GM12864 (cell line): ENCODE results near the gene IMMP2L.
"Not testable (repeated sequence)": the region's sequence is repeated elsewhere in the genome, so short reads cannot be mapped to it uniquely, and the experiment has no call there.

Experiments used
- DNase-seq: peaks from one replicate; pipeline ENCODE4 v3.0.0-alpha.2; 2011; ENCODE audit warnings: low read depth
- H3K4me3 ChIP-seq: 2 replicates; pipeline ENCODE4 v1.5.1; 2011; ENCODE audit warnings: mild to moderate bottlenecking, low read depth, low read length, control low read depth
- CTCF ChIP-seq: IDR thresholded peaks from 2 replicates; pipeline ENCODE4 v1.5.1; 2011; ENCODE audit warnings: low read depth, mild to moderate bottlenecking, moderate library complexity, low read length, control low read depth, inconsistent platforms; ENCODE audit errors: missing control alignments

IMMP2L gene

DNA sequence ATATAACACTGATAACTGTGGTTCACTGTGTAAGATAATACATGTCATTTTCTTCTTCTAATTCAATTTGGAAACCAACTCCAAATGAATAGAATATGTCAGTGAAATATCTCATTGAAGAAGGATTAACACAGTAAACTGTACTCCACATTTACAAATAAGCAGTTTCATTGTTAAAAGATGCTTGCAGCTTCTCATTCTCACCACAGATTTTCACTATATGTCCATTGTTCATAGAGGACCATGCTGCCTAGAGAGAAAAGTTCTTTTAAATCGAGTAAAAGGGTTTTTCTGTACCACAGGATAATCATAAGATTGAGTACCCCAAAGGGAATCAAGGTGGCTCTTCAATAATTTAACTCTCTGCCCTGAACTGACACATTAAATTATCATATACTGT lies 305.9 kb downstream of the IMMP2L start:
- no peak for DNase-seq
- no peak for TF ChIP-seq CTCF
- no peak overlapping the region for H3K4me3 ChIP-seq

- no peak for DNase-seq
- H3K4me3 ChIP-seq = no peak overlapping the region
- no peak for TF ChIP-seq CTCF
Observed at GRCh38 chr7:111255576-111255975, 306.7 kb downstream of the IMMP2L start.

DNA sequence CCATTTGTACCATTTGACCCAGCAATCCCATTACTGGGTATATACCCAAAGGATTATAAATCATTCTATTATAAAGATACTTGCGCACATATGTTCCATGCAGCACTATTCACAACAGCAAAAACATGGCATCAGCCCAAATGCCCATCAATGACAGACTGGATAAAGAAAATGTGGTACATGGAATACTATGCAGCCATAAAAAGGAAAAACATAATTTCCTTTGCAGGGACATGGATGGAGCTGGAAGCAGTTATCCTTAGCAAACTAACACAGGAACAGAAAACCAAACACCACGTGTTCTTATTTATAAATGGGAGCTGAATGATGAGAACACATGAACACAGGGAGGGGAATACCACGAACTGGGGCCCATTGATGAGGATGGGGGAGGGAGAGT lies 310.9 kb downstream of the IMMP2L start:
- H3K4me3 ChIP-seq = not testable (repeated sequence)

GRCh38 chr7:111249807-111250206 lies 312.5 kb downstream of the IMMP2L start:
- H3K4me3 ChIP-seq = not testable (repeated sequence)

More for the DNA sequence above, 310.9 kb downstream of the IMMP2L start:
- not testable (repeated sequence) for DNase-seq

DNA sequence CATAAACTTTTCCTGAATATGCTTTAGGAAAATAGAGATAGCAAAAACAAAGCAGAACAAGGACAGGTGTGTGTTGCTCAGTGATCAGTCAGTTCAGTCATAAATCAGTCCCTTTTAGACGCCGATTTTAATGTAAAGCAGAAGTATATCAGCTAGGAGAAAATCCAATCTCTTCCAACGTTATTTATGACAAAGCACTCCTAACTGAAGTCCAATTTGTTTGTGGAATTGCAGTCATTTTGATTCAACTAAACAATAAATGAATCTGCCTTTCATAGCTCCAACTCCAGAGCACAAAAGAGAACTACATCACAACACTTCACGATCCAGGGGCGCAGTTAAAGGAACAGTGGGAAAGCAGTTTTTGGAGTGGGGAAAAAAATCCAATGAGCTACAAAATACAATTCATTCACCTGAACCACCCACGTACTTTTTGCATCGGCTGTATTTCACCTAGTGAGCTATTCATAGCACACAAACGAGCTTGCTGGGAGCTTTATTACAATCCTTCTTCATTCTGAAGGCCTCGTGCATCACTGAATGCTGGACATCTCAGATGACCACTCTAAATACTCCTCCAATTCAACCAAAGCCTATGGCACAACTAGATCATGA lies 320.0 kb downstream of the IMMP2L start:
- DNase-seq = no peak
- TF ChIP-seq CTCF = no peak
- no peak overlapping the region for H3K4me3 ChIP-seq

More at GRCh38 chr7:111249807-111250206, 312.5 kb downstream of the IMMP2L start:
- not testable (repeated sequence) for DNase-seq

GRCh38 chr7:111240371-111240770 lies 321.9 kb downstream of the IMMP2L start:
- H3K4me3 ChIP-seq = no peak overlapping the region
- no peak for DNase-seq
- no peak for TF ChIP-seq CTCF

- no peak overlapping the region for H3K4me3 ChIP-seq
- DNase-seq = no peak
- TF ChIP-seq CTCF = no peak
Observed at GRCh38 chr7:111239437-111239836, 322.9 kb downstream of the IMMP2L start.

DNA sequence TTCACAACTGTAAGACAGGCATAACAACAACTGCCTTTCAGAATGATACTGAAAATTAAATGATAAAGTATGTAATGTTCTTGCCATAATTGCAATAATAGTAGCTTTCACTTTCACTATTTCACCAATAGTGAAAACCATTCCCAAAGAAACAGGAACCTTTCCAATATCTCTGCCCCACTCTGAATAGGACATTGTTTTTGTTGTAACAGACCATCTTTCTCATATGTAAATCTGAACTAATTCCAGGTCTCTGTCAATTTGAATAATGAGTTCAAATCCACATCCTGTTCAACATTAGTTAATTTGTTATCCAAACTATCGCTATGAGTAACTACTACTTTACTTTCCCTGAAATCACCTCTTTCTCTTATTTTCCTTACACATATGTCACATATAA lies 323.4 kb downstream of the IMMP2L start:
- TF ChIP-seq CTCF = no peak
- no peak overlapping the region for H3K4me3 ChIP-seq
- no peak for DNase-seq
